Smooth muscle cell (in vitro differentiated cells): ENCODE measurements around the gene CNEP1R1. TPM values are rescaled to one million over a fixed set of nuclear protein-coding genes. Genes with fewer than 3 reads are reported as not detected.

Experiments
- DNase-seq: peaks from one replicate; lab custom pipeline; 2025; ENCODE audit not compliant: unreplicated experiment; lab: John Stamatoyannopoulos, UW
- H2AFZ ChIP-seq: fragments of 200-600 bp; sonication (generic); 2 replicates; pipeline ENCODE4 v1.6.0; 2016; ENCODE audit warnings: antibody characterized with exemption, low read depth, mild to moderate bottlenecking
- H3F3A ChIP-seq: fragments of 200-600 bp; sonication (generic); 2 replicates; pipeline ENCODE4 v1.6.0; 2017; ENCODE audit warnings: antibody characterized with exemption, low read depth
- H3K27ac ChIP-seq: fragments of 200-600 bp; sonication (generic); 2 replicates; pipeline ENCODE4 v1.5.1; 2016; ENCODE audit warnings: low read depth, mild to moderate bottlenecking
- H3K27me3 ChIP-seq: fragments of 200-600 bp; sonication (generic); 2 replicates; pipeline ENCODE4 v1.6.1; 2016; ENCODE audit warnings: low read depth, mild to moderate bottlenecking
- H3K36me3 ChIP-seq: fragments of 200-600 bp; sonication (generic); 2 replicates; pipeline ENCODE4 v1.5.1; 2016; ENCODE audit warnings: low read depth
- H3K4me1 ChIP-seq: fragments of 200-600 bp; sonication (generic); 2 replicates; pipeline ENCODE4 v1.5.1; 2016; ENCODE audit warnings: low read depth
- H3K4me2 ChIP-seq: fragments of 200-600 bp; sonication (generic); 2 replicates; pipeline ENCODE4 v1.6.0; 2016; ENCODE audit warnings: mild to moderate bottlenecking
- H3K4me3 ChIP-seq: fragments of 200-600 bp; sonication (generic); 2 replicates; pipeline ENCODE4 v1.5.1; 2016; ENCODE audit warnings: mild to moderate bottlenecking
- H3K79me2 ChIP-seq: fragments of 200-600 bp; sonication (generic); 2 replicates; pipeline ENCODE4 v1.6.0; 2016; ENCODE audit warnings: low read depth, mild to moderate bottlenecking
- H3K9ac ChIP-seq: fragments of 200-600 bp; sonication (generic); 2 replicates; pipeline ENCODE4 v1.6.0; 2016; ENCODE audit warnings: low read depth
- H3K9me3 ChIP-seq: fragments of 200-600 bp; sonication (generic); replicated peaks from 2 replicates; pipeline ENCODE4 v1.5.1; 2016; ENCODE audit warnings: low read depth
- H4K20me1 ChIP-seq: fragments of 200-600 bp; sonication (generic); 2 replicates; pipeline ENCODE4 v1.6.0; 2016; ENCODE audit warnings: low read depth
- CTCF ChIP-seq: fragments of 200-600 bp; sonication (generic); IDR thresholded peaks from 2 replicates; pipeline ENCODE4 v1.5.1; 2017; ENCODE audit warnings: borderline replicate concordance, mild to moderate bottlenecking, antibody characterized with exemption; ENCODE audit not compliant: insufficient read depth, poor library complexity, severe bottlenecking
- WGBS: methylation state at CpG from one replicate; pipeline ENCODE4 v1.1.7; 2016; ENCODE audit warnings: low lambda C conversion rate; 5-methylcytosine and 5-hydroxymethylcytosine counted together
- polyA plus RNA-seq: library from polyadenylated mRNA; unstranded; fragments of >200 nt; fragmentation: Nextera tagmentation; extraction: Ambion mirVana; gene quantifications from 2 replicates; pipeline ENCODE4 v1.2.1, GENCODE V29; 2016
- total RNA-seq: library from RNA; depleted of rRNA; stranded (reverse); fragments of >200 nt; gene quantifications from 2 replicates; pipeline ENCODE4 v1.2.3, GENCODE V29; 2014

Gene CNEP1R1
- total and polyA plus RNA-seq, 2 experiments from 2014 or later = 21.3 to 31.7 TPM

- Histone ChIP-seq H3K4me2 (no peak overlapping the region), H4K20me1 (no peaks in the 10 kb centered on the region), H3F3A (no peaks in the 10 kb centered on the region), H3K9ac (no peak overlapping the region), H3K27me3 (peaks cover 24% of the 10 kb centered on the region), H3K27ac (no peak overlapping the region), H3K4me3 (no peak overlapping the region), H3K79me2 (no peaks in the 10 kb centered on the region), H3K9me3 (no peaks in the 10 kb centered on the region), H3K36me3 (no peaks in the 10 kb centered on the region), H3K4me1 (no peaks in the 10 kb centered on the region), H2AFZ (no peak overlapping the region)
- WGBS = 82% methylated on average over 4 of the region's 4 CpGs
- DNase-seq = no peak
- TF ChIP-seq CTCF = no peak
Measured at GRCh38 chr16:49997721-49998251, 27.2 kb upstream of the CNEP1R1 start.

DNA sequence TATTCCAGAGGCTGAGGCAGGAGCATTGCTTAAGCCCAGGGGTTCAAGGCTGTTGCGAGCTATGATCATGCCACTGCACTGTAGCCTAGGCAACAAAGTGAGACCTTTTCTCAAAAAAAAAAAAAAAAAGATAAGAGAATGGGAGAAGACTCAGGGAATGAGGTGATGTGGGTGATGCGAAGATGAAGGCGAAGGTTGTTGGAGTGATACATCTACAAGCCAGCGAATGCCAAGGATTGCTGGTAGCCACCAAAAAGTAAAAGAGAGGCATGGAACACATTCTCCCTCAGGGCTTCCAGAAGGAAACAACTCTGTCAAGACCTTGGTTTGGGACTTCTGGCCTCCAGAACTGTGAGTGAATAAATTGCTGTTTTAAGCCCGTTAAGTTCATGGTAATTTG, 26.0 kb upstream of the CNEP1R1 start:
- H3K4me3 ChIP-seq = no peak overlapping the region
- H3F3A ChIP-seq = no peaks in the 10 kb centered on the region
- no peak overlapping the region for H2AFZ ChIP-seq
- no peak for TF ChIP-seq CTCF
- H3K27ac ChIP-seq = no peak overlapping the region
- H3K9me3 ChIP-seq = no peaks in the 10 kb centered on the region
- no peak overlapping the region for H3K4me2 ChIP-seq
- no peaks in the 10 kb centered on the region for H3K36me3 ChIP-seq
- H3K4me1 ChIP-seq = no peaks in the 10 kb centered on the region
- H3K9ac ChIP-seq = no peak overlapping the region
- WGBS = 88% methylated on average over 5 of the region's 5 CpGs
- H3K79me2 ChIP-seq = no peaks in the 10 kb centered on the region
- H4K20me1 ChIP-seq = no peaks in the 10 kb centered on the region
- H3K27me3 ChIP-seq = peaks cover 20% of the 10 kb centered on the region
- no peak for DNase-seq

- no peak overlapping the region for H3K27ac ChIP-seq
- no peaks in the 10 kb centered on the region for H3K79me2 ChIP-seq
- no peak overlapping the region for H3K4me3 ChIP-seq
- H4K20me1 ChIP-seq = no peaks in the 10 kb centered on the region
- no peaks in the 10 kb centered on the region for H3F3A ChIP-seq
- no peak for DNase-seq
- no peak overlapping the region for H3K4me2 ChIP-seq
- peaks cover 2% of the 10 kb centered on the region for H3K27me3 ChIP-seq
- WGBS = 82% methylated on average over 3 of the region's 3 CpGs
- H3K4me1 ChIP-seq = no peaks in the 10 kb centered on the region
- no peak for TF ChIP-seq CTCF
- H2AFZ ChIP-seq = no peak overlapping the region
- no peak overlapping the region for H3K9ac ChIP-seq
- H3K36me3 ChIP-seq = no peaks in the 10 kb centered on the region
- no peaks in the 10 kb centered on the region for H3K9me3 ChIP-seq
Measured at GRCh38 chr16:50001144-50001543, 23.9 kb upstream of the CNEP1R1 start.

DNA sequence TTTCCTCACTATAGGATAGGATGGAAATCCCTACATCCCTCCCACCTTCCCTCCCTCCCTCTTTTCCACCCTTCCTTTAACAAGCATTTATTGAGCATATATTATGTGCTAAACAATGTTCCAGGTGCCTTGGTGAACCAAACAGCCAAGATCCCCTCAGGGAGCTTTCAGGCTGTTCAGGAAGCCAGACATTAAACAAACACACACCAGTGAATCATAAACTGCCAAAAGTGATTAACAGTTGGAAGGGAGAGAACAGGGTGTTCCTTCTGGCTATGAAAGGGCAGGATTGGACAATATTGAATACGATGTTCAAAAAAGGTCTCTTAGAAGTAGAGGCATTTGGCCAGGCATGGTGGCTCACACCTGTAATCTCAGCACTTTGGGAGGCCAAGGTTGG, 22.8 kb upstream of the CNEP1R1 start:
- H2AFZ ChIP-seq = no peak overlapping the region
- H3K4me2 ChIP-seq = no peak overlapping the region

More for the DNA sequence above, 22.8 kb upstream of the CNEP1R1 start:
- H3K4me1 ChIP-seq = no peaks in the 10 kb centered on the region
- no peaks in the 10 kb centered on the region for H3K79me2 ChIP-seq
- H4K20me1 ChIP-seq = no peaks in the 10 kb centered on the region
- TF ChIP-seq CTCF = no peak
- H3K9ac ChIP-seq = no peak overlapping the region
- H3F3A ChIP-seq = no peaks in the 10 kb centered on the region
- no peak overlapping the region for H3K4me3 ChIP-seq
- H3K27me3 ChIP-seq = no peaks in the 10 kb centered on the region
- 96% methylated on average over 1 of the region's 1 CpG for WGBS
- no peaks in the 10 kb centered on the region for H3K36me3 ChIP-seq
- H3K9me3 ChIP-seq = no peaks in the 10 kb centered on the region
- no peak overlapping the region for H3K27ac ChIP-seq
- no peak for DNase-seq
